A673 (cell line): Measurements from ENCODE around the gene ITGA1. TPM values are rescaled to one million over a fixed set of nuclear protein-coding genes. Genes with fewer than 3 reads are reported as not detected.

ENCODE experiments used
- BruUV-seq: library from RNA; stranded (reverse); fragments of 400-500 nt; replicated peaks from 2 replicates; lab custom pipeline; 2021; lab: Mats Ljungman, UMichigan
- CTCF ChIA-PET: fragments of 300-600 bp; sonication (Branson Sonifier 250); formaldehyde crosslinking; loops from one replicate; lab custom pipeline; 2022; ENCODE audit warnings: antibody characterized with exemption; lab: Charles Lee
- POLR2A ChIA-PET: fragments of 300-600 bp; sonication (Branson Sonifier 250); formaldehyde crosslinking; loops from one replicate; lab custom pipeline; 2022; ENCODE audit warnings: antibody characterized with exemption; ENCODE audit not compliant: low non-redundant PET; lab: Charles Lee
- DNase-seq: peaks from one replicate; pipeline ENCODE4 v3.0.0-alpha.2; 2015; ENCODE audit warnings: low spot score
- H3K27ac ChIP-seq: fragments of 200-600 bp; sonication (generic); 2 replicates; pipeline ENCODE4 v1.5.1; 2016; ENCODE audit warnings: mixed run types, low read depth, mild to moderate bottlenecking, mixed read lengths, antibody characterized with exemption, low read length; ENCODE audit not compliant: poor library complexity, severe bottlenecking
- H3K27me3 ChIP-seq: fragments of 200-600 bp; sonication (generic); replicated peaks from 2 replicates; pipeline ENCODE4 v1.6.1; 2017; ENCODE audit warnings: mixed run types, low read depth, mild to moderate bottlenecking, mixed read lengths, antibody characterized with exemption, low read length; ENCODE audit not compliant: insufficient read depth, poor library complexity
- H3K36me3 ChIP-seq: fragments of 200-600 bp; sonication (generic); 2 replicates; pipeline ENCODE4 v1.6.1; 2016; ENCODE audit warnings: mixed run types, mild to moderate bottlenecking, mixed read lengths, antibody characterized with exemption, low read length; ENCODE audit not compliant: insufficient read depth, poor library complexity, severe bottlenecking
- H3K4me1 ChIP-seq: fragments of 200-600 bp; sonication (generic); 2 replicates; pipeline ENCODE4 v1.6.1; 2017; ENCODE audit warnings: mixed run types, mild to moderate bottlenecking, mixed read lengths, antibody characterized with exemption, low read length; ENCODE audit not compliant: insufficient read depth, poor library complexity, severe bottlenecking
- H3K4me3 ChIP-seq: fragments of 200-600 bp; sonication (generic); 2 replicates; pipeline ENCODE4 v1.5.1; 2016; ENCODE audit warnings: low read depth, mixed run types, mild to moderate bottlenecking, mixed read lengths, low read length; ENCODE audit not compliant: poor library complexity, severe bottlenecking
- H3K9me3 ChIP-seq: fragments of 200-600 bp; sonication (generic); 2 replicates; pipeline ENCODE4 v1.6.1; 2016; ENCODE audit warnings: mixed run types, low read depth, mild to moderate bottlenecking, mixed read lengths, antibody characterized with exemption, low read length; ENCODE audit not compliant: poor library complexity, severe bottlenecking
- EZH2 ChIP-seq: fragments of 200-600 bp; sonication (generic); IDR thresholded peaks from 2 replicates; pipeline ENCODE4 v1.6.1; 2017; ENCODE audit warnings: borderline replicate concordance, low read depth, mild to moderate bottlenecking, mixed read lengths, antibody characterized with exemption, low read length; ENCODE audit not compliant: poor library complexity, severe bottlenecking
- intact Hi-C: fragments of 100-400 bp; cut with micrococcal nuclease; formaldehyde crosslinking; loops from one replicate; pipeline ENCODE4 v1.10.0; 2022; ENCODE audit not compliant: unreplicated experiment
- total RNA-seq: library from RNA; stranded (reverse); gene quantifications from 2 replicates; pipeline ENCODE4 v1.2.3, GENCODE V29; 2021
- TF ChIP-seq, protein P1 (sequence below): fragments of 300-800, 200-600 bp; sonication (generic); conservative IDR thresholded peaks from 2 replicates; pipeline ENCODE4 v1.5.1; 2017; ENCODE audit warnings: low read depth, mild to moderate bottlenecking, antibody characterized with exemption, low read length, moderate library complexity, mixed read lengths

ITGA1 gene
- total RNA-seq, 1 experiment from 2014 or later = 8.1 TPM

DNA sequence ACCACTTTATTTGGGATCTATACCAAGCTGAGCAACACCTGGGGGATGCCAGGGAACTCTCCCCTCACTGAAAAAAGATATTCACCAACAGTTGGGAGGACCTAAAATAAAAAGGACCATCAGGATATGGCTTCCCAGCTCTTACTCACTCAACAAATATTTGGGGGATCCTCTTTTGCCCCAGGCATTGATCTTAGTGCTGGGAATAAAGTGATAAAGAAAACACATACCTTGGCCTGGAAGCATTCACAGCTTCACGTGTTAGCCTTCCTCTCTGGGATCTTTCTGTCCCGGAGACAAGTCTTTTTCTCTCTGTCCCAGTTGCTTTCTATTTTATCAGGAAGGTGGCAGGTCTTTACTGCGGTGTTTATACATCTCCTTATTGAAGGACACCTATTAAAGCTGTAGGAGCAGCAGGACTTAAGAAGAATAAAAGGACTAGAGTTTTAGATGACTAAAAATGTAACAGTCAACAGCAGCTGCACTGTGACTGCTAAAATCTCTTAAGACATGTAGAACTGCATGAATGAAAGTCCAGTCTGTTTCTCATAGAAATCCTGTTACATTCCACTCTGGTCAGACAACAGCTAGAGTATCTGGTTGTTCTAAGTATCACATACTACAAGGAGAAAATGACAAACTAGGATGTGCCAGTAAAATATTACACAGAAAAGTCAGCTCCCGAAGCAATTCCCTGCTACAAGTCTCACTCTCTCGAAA, 111.4 kb downstream of the ITGA1 start:
- no peak overlapping the region for H3K4me3 ChIP-seq
- H3K27me3 ChIP-seq = no peaks in the 10 kb centered on the region
- no peak overlapping the region for H3K27ac ChIP-seq
- POLR2A ChIA-PET = no interaction called here
- H3K9me3 ChIP-seq = no peaks in the 10 kb centered on the region
- DNase-seq = no peak
- peaks cover 26% of the 10 kb centered on the region for H3K4me1 ChIP-seq
- intact Hi-C loops = no loop called here
- no TSS peak for BruUV-seq
- H3K36me3 ChIP-seq = no peaks in the 10 kb centered on the region
- TF ChIP-seq EZH2 = no peak
- TF ChIP-seq, protein P1, sequence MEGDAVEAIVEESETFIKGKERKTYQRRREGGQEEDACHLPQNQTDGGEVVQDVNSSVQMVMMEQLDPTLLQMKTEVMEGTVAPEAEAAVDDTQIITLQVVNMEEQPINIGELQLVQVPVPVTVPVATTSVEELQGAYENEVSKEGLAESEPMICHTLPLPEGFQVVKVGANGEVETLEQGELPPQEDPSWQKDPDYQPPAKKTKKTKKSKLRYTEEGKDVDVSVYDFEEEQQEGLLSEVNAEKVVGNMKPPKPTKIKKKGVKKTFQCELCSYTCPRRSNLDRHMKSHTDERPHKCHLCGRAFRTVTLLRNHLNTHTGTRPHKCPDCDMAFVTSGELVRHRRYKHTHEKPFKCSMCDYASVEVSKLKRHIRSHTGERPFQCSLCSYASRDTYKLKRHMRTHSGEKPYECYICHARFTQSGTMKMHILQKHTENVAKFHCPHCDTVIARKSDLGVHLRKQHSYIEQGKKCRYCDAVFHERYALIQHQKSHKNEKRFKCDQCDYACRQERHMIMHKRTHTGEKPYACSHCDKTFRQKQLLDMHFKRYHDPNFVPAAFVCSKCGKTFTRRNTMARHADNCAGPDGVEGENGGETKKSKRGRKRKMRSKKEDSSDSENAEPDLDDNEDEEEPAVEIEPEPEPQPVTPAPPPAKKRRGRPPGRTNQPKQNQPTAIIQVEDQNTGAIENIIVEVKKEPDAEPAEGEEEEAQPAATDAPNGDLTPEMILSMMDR = no peak
- CTCF ChIA-PET = no interaction called here

DNA sequence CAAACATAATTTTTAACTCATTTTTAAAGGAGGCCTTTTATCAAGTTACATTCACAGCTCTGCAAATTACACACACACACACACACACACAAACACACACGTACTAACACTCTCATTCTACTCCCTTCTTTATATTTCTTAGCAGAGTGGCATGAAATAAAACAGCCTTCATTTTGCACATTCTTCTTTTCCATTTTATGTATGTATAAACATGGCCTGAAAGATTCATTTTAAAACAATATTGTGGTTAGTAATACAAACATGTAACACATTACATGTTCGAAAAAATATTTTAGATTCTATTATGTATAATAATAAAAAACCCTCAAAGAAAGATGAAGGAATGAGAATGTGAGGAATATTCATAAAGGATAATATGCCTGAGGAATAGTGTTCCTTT, 115.4 kb downstream of the ITGA1 start:
- TF ChIP-seq, protein P1 = no peak
- no peak for TF ChIP-seq EZH2
- Histone ChIP-seq H3K4me3 (no peak overlapping the region), H3K27me3 (no peaks in the 10 kb centered on the region), H3K4me1 (no peaks in the 10 kb centered on the region), H3K36me3 (no peaks in the 10 kb centered on the region), H3K27ac (no peak overlapping the region), H3K9me3 (no peaks in the 10 kb centered on the region)
- CTCF ChIA-PET = interaction anchor here (0.7 kb wide), 1 partner anchor 12 kb away, joined by 3 read pairs; no protein-coding TSS in a partner anchor
- intact Hi-C loops = no loop called here
- DNase-seq = no peak
- no TSS peak for BruUV-seq
- POLR2A ChIA-PET = no interaction called here

DNA sequence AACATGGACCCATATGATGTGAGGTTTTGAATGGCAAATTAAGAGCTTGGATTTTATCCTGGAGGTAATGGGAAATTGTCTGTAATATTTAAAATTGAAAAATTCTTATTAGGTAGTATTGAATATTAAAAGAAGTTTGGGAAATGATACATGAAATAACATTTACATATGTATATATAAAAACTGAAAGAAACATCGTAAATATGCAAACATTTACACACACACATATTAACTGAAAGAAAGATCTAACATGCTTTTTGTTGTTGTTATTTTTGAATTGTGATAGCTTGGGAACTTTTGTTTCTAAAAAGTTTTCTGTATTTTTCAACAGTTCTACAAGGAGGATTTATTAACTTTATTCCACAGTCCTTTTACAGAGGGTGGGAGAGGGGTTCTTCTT, 118.6 kb downstream of the ITGA1 start:
- Histone ChIP-seq H3K27me3 (no peaks in the 10 kb centered on the region), H3K4me3 (no peak overlapping the region), H3K27ac (no peak overlapping the region), H3K4me1 (no peaks in the 10 kb centered on the region), H3K9me3 (no peaks in the 10 kb centered on the region), H3K36me3 (no peaks in the 10 kb centered on the region)
- intact Hi-C loops = no loop called here
- ChIA-PET POLR2A (no interaction called here), CTCF (no interaction called here)
- BruUV-seq = no TSS peak
- TF ChIP-seq, protein P1 = no peak
- no peak for TF ChIP-seq EZH2
- DNase-seq = no peak
